SK-N-MC (cell line): ENCODE data around the gene SYNJ2.

Experiments used
- DNase-seq: peaks from one replicate; pipeline ENCODE4 v3.0.0-alpha.2; 2011; ENCODE audit warnings: low read depth, low spot score
- H3K27ac ChIP-seq: fragments of 200-600 bp; sonication (generic); 2 replicates; pipeline ENCODE4 v1.5.1; 2016; ENCODE audit warnings: mixed run types
- H3K36me3 ChIP-seq: fragments of 200-600 bp; sonication (generic); 2 replicates; pipeline ENCODE4 v1.6.1; 2017; ENCODE audit warnings: antibody characterized with exemption, low read length, mixed read lengths; ENCODE audit not compliant: insufficient read depth
- H3K4me3 ChIP-seq: fragments of 200-600 bp; sonication (generic); 2 replicates; pipeline ENCODE4 v1.5.1; 2016
- H3K9ac ChIP-seq: fragments of 200-600 bp; sonication (generic); 2 replicates; pipeline ENCODE4 v1.8.0; 2017; ENCODE audit warnings: mixed run types, mixed read lengths; ENCODE audit not compliant: insufficient read length
- H3K9me3 ChIP-seq: fragments of 200-600 bp; sonication (generic); 2 replicates; pipeline ENCODE4 v1.6.1; 2017; ENCODE audit warnings: low read depth, mild to moderate bottlenecking, antibody characterized with exemption, low read length, moderate library complexity, mixed read lengths
- EZH2 ChIP-seq: fragments of 200-600 bp; sonication (generic); IDR thresholded peaks from one replicate; pipeline ENCODE4 v1.6.1; 2017; ENCODE audit warnings: antibody characterized with exemption
- FOXP2 ChIP-seq: optimal IDR thresholded peaks from 2 replicates; pipeline ENCODE3; 2011; ENCODE audit warnings: mild to moderate bottlenecking, moderate library complexity; ENCODE audit not compliant: insufficient read depth; ENCODE audit errors: extremely low read length, control extremely low read depth
- POLR2AphosphoS5 ChIP-seq: IDR thresholded peaks from 2 replicates; pipeline ENCODE4 v1.6.1; 2012; ENCODE audit warnings: mild to moderate bottlenecking, low read depth, low read length, borderline replicate concordance

The SYNJ2 gene

GRCh38 chr6:158083455-158084325, 102.0 kb downstream of the SYNJ2 start:
- no peak for DNase-seq
- H3K36me3 ChIP-seq, result no peaks in the 10 kb centered on the region
- no peak overlapping the region for H3K4me3 ChIP-seq
- no peak overlapping the region for H3K27ac ChIP-seq
- no peaks in the 10 kb centered on the region for H3K9me3 ChIP-seq
- TF ChIP-seq EZH2, result no peak
- TF ChIP-seq POLR2AphosphoS5, result no peak
- no peak for TF ChIP-seq FOXP2
- H3K9ac ChIP-seq, result no peak overlapping the region

DNA sequence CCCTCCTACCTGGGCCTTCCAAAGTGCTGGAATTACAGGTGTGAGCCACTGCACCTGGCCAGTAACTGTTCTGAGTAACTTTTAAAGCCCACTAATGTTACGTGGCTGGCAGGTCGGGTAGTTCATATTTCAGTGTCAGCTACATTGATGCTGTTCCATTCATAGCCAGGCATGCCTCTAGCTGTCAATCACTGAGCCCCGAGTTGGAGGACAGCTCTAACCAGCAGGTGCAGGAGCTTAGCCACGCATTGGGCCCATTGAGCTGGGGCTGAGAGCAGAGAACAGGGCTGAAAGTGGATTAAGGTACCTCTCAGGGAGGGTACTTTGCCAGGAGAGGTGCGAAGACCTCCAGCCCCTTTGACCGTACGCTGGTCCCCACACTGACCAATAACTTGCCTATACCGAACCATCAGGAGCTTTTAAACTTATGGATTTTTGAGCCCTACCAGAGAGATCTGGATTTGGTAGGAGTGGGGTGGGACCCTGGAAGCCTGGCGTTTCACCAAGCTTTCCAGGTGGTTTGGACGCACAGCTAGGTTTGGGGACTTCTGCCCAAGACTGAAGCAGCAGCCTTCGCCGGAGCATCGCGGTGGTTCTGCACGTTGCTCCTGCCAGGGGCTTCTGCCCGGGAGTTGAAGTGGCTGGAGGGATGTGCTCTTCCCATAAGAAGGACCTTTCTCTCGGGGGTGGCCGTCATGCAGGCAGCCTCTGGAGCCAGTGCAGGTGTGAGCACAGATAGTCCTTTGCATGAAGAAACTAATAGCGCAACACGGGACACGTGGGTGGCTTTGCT, 103.8 kb downstream of the SYNJ2 start:
- TF ChIP-seq EZH2 (no peak), POLR2AphosphoS5 (no peak), FOXP2 (no peak)
- no peak for DNase-seq
- H3K36me3 ChIP-seq, result no peaks in the 10 kb centered on the region
- H3K9ac ChIP-seq, result no peak overlapping the region
- H3K4me3 ChIP-seq, result no peak overlapping the region
- no peak overlapping the region for H3K27ac ChIP-seq
- no peaks in the 10 kb centered on the region for H3K9me3 ChIP-seq

- TF ChIP-seq EZH2, result no peak
- peak; percentile 58 for TF ChIP-seq FOXP2
- Histone ChIP-seq H3K9ac (peak overlapping the region; percentile 58), H3K27ac (peak overlapping the region; percentile 90), H3K36me3 (no peaks in the 10 kb centered on the region), H3K4me3 (peak overlapping the region; percentile 74), H3K9me3 (no peaks in the 10 kb centered on the region)
- no peak for DNase-seq
Measured at GRCh38 chr6:158086054-158086503, 104.4 kb downstream of the SYNJ2 start.

GRCh38 chr6:158086504-158087223, 105.0 kb downstream of the SYNJ2 start:
- peak; percentile 84 for DNase-seq
- peak overlapping the region; percentile 58 for H3K9ac ChIP-seq
- H3K4me3 ChIP-seq, result peak overlapping the region; percentile 74
- peak overlapping the region; percentile 90 for H3K27ac ChIP-seq
- peak; percentile 70 for TF ChIP-seq FOXP2
- TF ChIP-seq EZH2, result no peak
- peak; percentile 43 for TF ChIP-seq POLR2AphosphoS5
- H3K36me3 ChIP-seq, result no peaks in the 10 kb centered on the region
- no peaks in the 10 kb centered on the region for H3K9me3 ChIP-seq

- no peaks in the 10 kb centered on the region for H3K36me3 ChIP-seq
- TF ChIP-seq FOXP2, result no peak
- TF ChIP-seq POLR2AphosphoS5, result no peak
- TF ChIP-seq EZH2, result no peak
- H3K4me3 ChIP-seq, result peak overlapping the region; percentile 74
- DNase-seq, result no peak
- H3K9ac ChIP-seq, result peak overlapping the region; percentile 58
- peak overlapping the region; percentile 90 for H3K27ac ChIP-seq
- H3K9me3 ChIP-seq, result no peaks in the 10 kb centered on the region
Measured at GRCh38 chr6:158087224-158087867, 105.7 kb downstream of the SYNJ2 start.

GRCh38 chr6:158092806-158093205, 111.1 kb downstream of the SYNJ2 start:
- TF ChIP-seq EZH2 (no peak), FOXP2 (no peak), POLR2AphosphoS5 (no peak)
- no peak for DNase-seq
- no peak overlapping the region for H3K4me3 ChIP-seq
- H3K9me3 ChIP-seq, result no peaks in the 10 kb centered on the region
- no peak overlapping the region for H3K9ac ChIP-seq
- H3K36me3 ChIP-seq, result no peaks in the 10 kb centered on the region; the same call in 1 of the 2 replicates
- no peak overlapping the region for H3K27ac ChIP-seq

DNA sequence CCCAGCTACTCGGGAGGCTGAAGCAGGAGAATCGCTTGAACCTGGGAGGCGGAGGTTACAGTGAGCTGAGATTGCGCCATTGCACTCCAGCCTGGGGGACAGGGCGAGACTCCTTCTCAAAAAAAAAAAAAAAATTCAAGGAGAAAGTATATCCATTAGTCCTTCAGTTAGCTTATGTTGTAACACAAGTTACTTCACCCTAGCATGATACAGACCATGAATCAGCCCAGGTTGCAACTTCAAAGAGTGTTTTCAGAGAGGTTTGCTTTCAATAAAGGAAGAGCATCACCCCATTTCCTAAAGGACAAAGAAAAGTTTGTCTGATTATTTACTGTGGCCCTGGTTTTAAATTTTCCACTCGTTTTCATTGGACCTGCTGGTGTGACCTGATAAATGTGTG, 113.4 kb downstream of the SYNJ2 start:
- no peaks in the 10 kb centered on the region for H3K9me3 ChIP-seq
- TF ChIP-seq FOXP2 (no peak), EZH2 (no peak), POLR2AphosphoS5 (no peak)
- H3K4me3 ChIP-seq, result no peak overlapping the region
- H3K27ac ChIP-seq, result no peak overlapping the region
- no peak for DNase-seq
- H3K9ac ChIP-seq, result no peak overlapping the region
- H3K36me3 ChIP-seq, result no peaks in the 10 kb centered on the region; the same call in 1 of the 2 replicates

DNA sequence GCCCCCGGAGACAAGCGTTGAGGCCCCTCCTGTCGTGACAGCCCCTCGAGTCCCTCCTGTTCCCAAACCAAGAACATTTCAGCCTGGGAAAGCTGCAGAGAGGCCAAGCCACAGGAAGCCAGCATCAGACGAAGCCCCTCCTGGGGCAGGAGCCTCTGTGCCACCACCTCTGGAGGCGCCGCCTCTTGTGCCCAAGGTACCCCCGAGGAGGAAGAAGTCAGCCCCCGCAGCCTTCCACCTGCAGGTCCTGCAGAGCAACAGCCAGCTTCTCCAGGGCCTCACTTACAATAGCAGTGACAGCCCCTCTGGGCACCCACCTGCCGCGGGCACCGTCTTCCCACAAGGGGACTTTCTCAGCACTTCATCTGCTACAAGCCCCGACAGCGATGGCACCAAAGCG, 114.0 kb downstream of the SYNJ2 start:
- DNase-seq, result no peak
- H3K4me3 ChIP-seq, result no peak overlapping the region
- H3K36me3 ChIP-seq, result no peaks in the 10 kb centered on the region; the same call in 1 of the 2 replicates
- no peak for TF ChIP-seq FOXP2
- no peak for TF ChIP-seq POLR2AphosphoS5
- TF ChIP-seq EZH2, result no peak
- no peak overlapping the region for H3K27ac ChIP-seq
- no peak overlapping the region for H3K9ac ChIP-seq
- H3K9me3 ChIP-seq, result no peaks in the 10 kb centered on the region
